Measurements from ENCODE around the gene ZIK1.

The ZIK1 gene

DNA sequence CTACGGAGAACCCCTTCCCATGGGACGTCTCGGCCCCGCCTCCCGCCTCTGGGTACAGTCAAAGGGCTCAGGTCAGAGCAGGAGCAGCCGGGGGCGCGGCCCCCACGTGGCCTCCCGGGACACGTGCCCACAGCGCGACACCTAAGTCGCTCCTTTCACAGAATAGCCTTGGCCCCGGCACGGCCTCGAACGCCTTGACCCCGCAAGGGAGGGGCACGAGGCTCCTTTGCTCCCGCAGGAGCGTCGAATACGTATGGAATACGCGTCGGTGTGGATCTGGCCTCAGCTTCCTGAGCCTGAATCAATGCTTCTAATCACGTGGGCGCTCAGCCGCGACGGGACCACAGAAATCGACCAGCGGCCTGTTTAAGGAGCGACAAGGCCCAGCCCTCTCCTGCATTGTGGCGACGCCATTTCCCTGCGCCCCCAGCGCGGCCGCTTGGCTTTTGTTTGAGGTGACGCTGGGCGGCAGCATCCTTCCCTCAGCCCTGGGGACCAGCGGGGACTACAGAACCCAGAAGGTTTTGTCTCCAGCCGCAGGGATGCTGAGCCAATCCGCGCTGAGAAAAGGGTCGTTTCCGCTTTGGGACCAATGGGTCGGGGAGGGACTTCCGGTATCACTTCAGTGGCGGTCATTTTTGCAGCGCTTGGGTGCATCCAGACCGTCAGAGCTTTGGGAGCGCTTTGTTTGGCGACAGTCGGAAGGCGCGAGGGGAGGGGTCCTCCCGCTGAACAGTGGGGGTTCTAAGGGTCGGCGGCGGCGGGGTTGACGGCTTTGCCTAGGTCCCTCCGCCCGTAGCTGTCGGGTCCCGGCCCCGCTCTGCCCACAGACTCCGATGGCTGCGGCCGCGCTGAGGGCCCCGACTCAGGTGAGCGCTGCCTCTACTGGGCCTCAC lies at the start of gene ZIK1:
Gene ZIK1 (plus strand): TSS at position 625 of the 896 bp plus-strand sequence. CDS start 212 bp downstream, at position 837.
- peak; percentile 90 to 99 (median 97) for DNase-seq
- intact Hi-C loops (cut with DNase I) = no loop called here

DNA sequence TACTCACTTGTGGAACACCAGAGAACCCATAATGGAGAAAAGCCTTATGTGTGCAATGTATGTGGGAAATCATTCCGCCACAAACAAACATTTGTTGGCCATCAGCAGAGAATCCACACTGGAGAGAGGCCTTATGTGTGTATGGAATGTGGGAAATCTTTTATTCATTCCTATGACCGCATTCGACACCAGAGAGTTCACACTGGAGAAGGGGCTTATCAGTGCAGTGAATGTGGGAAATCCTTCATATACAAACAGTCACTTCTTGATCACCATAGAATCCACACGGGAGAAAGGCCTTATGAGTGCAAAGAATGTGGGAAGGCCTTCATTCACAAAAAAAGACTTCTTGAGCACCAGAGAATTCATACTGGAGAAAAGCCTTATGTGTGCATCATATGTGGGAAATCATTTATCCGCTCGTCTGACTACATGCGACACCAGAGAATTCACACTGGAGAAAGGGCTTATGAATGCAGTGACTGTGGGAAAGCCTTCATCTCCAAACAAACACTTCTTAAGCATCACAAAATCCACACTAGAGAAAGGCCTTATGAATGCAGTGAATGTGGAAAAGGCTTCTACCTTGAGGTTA lies 45.9 kb upstream of the ZIK1 start:
- DNase-seq = no peak
- intact Hi-C loops (cut with DNase I) = no loop called here

DNA sequence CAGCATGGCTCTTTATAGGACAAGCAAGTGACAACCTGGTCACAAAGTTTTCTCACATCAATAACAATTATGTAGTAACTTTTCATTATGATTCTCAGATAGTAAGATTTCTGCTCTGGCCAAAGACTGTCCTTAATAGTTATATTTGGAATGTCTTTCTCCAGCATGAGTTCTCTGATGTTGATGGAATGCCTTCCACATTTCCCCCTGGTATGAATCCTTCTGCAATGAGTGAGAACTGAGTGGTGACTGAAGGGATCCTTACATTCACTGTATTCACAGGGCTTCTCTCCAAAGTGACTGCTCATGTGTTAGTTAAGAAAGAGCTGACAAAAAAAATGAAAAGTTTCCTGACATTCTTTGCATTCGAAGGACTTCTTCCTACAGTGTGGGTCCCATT lies 37.4 kb upstream of the ZIK1 start:
- intact Hi-C loops (cut with DNase I) = no loop called here
- DNase-seq = no peak

DNA sequence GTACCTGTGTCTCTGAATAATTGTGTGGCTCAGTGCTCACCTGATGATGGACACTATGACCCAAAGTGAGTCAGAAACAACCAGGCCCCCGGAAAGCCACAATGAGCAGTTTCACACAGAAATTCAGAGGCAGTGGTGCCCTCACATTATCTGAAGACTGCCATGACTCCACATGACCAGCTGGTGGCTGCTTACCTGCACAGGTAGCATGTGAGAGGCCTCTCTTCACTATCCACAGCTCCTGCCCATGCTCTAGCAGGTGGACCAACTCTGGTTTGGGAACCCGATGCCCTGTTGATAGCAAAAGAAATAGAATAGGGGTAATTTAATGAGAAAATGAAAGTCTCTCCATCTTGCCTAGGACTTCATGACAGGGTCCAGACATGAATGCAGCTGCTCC lies 31.5 kb upstream of the ZIK1 start:
- no peak for DNase-seq
- intact Hi-C loops (cut with DNase I) = no loop called here

DNA sequence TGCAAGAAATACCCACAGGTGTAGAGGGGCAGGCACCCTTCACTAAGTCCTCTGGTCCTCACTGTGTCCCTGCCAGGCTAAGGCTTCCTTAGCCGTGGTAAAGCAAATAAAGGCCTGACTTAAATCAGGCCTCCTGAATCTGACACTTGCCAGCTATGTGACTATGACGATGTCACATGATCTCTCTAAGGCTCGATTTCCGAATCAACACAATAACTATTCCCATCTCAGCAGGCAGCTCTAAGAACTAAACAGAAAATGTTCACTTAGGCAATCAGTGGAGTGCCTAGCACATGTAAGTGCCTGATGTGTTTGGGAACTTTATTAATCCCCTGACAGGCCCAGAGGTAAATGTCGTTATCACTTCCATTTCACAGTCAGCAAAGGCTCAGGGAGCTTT lies 26.3 kb upstream of the ZIK1 start:
- no peak for DNase-seq
- intact Hi-C loops (cut with DNase I) = no loop called here

DNA sequence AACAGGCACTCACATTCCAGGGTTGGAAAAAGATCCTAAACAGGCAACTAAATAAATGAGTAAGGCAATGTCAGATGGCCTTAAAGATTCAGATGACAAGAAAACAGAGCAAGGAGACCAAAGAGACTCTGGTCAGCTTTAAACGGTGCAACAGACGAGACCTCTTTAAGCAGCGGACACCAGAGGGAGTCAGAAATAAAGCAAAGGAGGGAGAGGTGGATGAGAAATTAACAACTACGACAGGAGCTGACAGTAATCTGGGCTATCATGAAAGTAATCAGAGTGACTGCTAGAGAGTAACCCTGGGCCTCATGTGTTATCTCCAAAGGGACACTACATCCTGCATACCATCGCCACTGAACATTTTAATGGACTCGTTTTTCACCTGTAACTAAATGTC lies 25.4 kb upstream of the ZIK1 start:
- peak in 1 of 42 donors; percentile 4 for DNase-seq
- intact Hi-C loops (cut with DNase I) = no loop called here

DNA sequence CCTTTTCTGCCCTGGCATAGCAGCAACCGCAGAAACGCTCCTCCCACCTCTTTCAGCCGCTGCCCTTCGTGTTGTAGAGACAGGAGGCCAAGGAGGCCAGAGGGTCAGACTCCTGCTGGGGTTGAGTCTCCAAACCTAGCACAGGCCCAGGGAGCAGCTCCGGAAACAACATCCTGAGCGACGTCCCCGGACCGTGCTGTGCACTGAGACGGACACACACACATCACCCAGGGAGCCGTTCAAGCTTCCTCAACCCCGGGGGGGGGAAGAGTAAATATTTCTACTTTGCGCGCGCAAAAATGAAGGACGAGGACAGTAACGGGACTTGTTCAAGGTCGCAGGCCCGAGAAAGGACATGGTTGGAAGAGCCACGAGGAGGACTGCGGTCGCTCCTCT lies 24.9 kb upstream of the ZIK1 start:
- intact Hi-C loops (cut with DNase I) = no loop called here
- peak in 8 of 42 donors; percentile 4 to 53 (median 20) for DNase-seq

DNA sequence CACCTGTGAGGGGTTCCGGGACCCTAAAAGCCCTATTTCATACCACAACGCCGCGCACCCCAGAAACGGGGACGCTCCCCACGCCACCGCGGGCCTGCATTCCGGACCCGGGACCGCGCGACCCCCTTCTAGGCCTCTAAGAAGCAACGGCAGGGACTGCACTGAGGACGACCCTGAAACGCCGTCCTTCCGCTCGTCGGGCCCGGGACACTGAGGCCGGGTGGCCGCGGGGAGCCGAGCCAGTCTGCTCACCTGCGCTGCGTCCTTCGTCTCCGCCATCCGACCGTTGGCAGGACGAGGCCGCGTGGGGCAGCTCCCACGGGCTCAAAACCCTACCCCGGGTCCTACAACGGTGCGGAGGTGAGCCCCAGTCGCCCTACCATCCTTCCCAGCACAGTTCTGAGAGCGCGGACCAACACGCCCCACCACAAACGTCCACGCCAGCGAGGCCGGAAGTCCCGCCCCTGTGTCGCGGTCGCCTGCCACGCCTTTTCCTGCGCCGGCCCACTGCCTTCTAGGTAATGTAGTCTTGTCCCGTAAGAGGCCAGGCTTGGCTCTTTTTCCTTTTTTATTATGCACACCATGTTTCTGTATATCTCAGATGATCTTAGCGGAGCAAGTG lies 24.4 kb upstream of the ZIK1 start, which contains the start of gene ZNF550:
Gene ZNF550 (minus strand): TSS at position 460 of the 622 bp plus-strand sequence. CDS start 181 bp downstream, at position 279.
- intact Hi-C loops (cut with DNase I) = no loop called here

DNA sequence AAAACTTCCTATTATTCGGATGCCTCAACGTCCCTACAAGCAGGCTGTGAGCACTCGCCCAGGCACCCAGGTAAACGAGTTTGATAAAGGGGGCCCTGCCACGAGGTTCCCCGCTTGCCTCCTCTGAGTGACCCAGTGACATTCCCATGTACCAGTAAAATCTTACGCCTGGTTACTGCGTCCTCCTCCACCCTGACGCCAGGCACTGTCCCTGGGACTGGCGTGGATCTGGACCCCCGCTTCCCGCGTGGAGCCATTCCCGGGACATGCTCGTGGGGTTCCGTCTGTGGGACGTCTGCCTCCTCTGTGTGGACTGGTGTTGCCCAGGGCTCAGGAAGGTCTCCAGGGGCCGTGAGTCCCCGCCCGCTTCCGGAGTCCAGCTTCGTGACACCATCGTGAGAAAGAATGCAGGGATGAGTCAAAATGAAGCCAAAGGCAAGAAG lies 23.9 kb upstream of the ZIK1 start:
- DNase-seq = peak in 13 of 42 donors; percentile 4 to 39 (median 8)
- intact Hi-C loops (cut with DNase I) = no loop called here

More for the DNA sequence above, 24.4 kb upstream of the ZIK1 start, which contains the start of gene ZNF550:
- peak; percentile 88 to 97 (median 93) for DNase-seq

DNA sequence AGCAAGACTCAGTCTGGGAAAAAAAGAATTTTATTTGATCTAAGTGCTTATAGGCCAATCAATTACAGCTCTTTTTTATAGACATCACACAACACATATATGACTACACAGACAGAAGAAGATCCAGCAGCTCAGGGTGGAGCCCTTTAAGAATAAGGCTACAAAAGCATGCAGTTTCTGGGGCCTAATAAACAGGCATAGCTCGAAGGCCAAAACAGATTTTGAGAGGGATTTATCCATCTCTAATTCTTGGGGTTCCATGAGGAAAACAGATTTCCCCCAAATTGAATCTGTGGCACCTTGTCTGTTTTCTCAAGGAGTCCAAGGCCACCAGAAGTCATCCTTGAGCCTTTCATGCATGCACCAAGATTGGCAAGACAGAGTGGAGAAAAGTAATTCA lies 20.4 kb upstream of the ZIK1 start:
- intact Hi-C loops (cut with DNase I) = no loop called here
- DNase-seq = no peak

DNA sequence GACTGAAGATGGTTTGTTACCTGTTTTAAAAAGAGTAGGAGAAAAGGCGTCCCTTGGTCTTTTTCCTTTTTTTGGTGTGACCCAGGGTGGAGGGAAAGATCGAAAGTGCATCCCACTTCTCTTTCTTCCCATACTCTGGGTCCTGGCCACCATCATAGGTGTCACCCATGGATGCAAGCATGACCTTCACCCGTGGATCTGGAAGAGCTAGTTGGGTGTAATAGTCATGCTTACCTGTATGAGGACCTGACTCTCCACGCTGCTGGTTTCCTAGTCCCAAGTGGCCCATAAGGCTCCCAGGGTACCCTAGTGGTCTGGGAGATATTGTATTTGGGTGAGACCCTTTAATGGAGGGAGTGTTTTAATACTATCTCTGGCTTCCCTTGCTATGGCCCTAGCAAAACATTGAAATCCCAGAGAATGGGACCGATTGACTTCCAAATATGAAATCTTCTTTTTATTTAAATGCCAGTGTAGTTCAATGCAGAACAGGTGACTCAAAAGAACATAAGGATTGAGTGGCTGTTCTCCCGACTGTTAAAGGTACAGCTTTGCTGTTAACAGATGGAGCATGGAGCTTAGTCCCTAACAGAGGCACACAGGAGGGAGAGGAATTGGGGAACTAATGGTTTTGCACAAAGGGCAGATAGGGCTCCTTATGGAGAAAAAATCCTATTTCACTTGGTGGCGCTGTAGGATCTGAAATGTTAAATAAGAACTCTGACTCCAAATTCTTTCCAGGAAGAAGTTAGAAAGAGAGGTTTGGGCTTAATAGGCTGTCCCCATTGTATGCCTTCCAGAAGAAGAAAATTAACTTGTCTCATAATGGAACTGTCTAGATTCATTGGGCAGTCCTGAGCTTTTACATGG lies 17.3 kb upstream of the ZIK1 start:
- intact Hi-C loops (cut with DNase I) = no loop called here

DNA sequence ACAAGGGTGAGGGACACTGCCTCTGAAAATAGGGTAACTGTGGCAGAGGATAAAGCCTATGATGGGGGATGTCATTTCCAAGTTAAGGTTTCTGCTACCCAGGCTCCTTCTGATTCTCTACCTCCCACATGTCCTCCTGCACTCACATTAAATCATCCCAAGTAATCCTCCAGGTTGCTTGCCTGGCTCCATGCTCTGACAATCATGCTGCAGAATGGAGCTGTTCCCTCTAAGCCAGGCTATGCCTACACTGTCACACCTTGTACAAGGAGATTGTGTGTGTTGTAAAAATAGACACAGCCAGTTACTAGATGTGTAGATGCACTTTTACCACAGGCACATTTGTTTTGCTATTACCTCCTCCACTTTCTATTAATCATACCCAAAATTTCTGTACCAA lies 13.2 kb upstream of the ZIK1 start:
- intact Hi-C loops (cut with DNase I) = loop anchor here (10.0 kb wide), 1 partner anchor 64 kb away; the partner anchor contains the start of gene ZNF211
- DNase-seq = peak in 37 of 42 donors; percentile 6 to 91 (median 50)

More for the DNA sequence above, 17.3 kb upstream of the ZIK1 start:
- DNase-seq = no peak

DNA sequence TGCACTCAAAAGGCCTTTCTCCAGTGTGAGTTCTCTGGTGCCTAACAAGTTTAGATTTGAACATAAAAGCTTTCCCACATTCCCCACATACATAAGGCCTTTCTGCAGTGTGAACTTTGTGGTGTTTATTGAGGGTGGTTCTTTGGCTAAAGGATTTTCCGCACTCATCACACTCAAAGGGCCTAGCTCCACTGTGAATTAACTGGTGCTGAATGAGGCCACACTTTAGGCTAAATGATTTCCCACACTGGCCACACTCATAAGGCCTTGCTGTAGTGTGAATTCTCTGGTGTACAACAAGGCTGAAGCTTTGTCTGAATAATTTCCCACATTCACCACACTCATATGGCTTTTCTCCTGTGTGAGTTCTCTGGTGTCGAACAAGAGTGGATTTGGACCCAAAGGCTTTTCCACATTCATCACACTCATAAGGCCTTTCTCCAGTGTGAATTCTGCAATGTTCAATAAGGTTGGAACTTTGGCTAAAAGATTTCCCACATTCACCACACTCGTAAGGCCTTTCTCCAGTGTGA lies 11.5 kb upstream of the ZIK1 start:
- no peak for DNase-seq
- intact Hi-C loops (cut with DNase I) = loop anchor here (10.0 kb wide), 1 partner anchor 62 kb away; the partner anchor contains the start of gene ZNF211

DNA sequence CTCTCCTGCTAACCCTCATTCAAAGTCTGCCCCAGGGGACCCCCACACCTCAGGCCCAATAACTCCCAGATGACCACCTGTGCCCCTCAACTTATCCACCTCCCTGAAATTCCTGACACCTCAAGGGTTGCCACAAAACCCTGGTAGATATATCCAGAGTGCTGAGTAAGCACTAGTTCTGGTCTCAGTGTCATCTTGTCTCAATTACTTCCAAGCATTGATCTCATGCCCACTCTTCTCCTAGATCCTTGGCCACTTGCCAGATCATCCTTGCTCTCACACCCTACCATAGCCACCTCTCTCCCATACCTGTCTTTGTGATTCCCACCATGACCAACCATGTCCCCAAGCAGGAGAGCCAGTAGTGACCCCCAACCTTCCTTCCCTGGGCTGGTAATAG lies 7.3 kb upstream of the ZIK1 start:
- intact Hi-C loops (cut with DNase I) = loop anchor here (10.0 kb wide), 1 partner anchor 58 kb away; the partner anchor contains the start of gene ZNF211
- DNase-seq = no peak

DNA sequence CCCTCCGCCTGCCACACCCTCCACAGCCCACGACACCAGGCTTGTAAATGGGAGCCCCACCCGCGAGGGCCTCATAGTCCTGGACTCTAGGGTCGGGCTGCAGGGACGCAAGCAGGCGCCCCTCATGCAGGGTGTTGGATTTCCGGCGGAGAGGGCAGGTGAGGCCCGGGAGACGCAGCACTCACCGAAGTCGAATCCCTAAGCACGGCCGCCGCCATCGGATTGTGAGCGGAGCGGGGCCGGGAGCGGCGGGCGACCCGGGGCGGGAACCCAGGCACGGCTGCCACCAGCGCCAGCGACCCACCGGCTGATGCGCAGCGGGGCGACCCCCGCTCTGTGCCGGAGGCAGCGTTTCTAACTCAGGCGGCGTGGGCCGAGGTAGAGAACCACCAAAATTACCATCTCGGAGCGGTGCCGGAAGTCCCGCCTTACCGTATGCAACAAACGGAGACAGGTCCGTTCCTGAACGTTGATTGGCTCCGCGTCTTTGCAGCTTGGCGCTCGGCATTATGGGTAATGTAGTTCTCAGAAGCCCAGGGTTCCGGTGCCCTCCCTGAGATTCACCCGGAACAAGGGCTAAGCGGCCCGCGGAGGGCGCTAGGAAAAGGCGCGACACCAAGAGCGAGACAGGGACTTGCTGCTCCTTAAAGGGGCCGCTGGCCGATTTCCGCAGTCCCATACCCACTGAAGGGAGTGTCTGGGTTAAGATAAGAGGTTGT lies 5.3 kb upstream of the ZIK1 start, which contains the start of gene ZNF416:
Gene ZNF416 (minus strand): TSS at position 425 of the 719 bp plus-strand sequence. CDS start 207 bp downstream, at position 218.
- peak; percentile 96 to 100 (median 98) for DNase-seq
- intact Hi-C loops (cut with DNase I) = loop anchor here (10.0 kb wide), 1 partner anchor 56 kb away; the partner anchor contains the start of gene ZNF211

DNA sequence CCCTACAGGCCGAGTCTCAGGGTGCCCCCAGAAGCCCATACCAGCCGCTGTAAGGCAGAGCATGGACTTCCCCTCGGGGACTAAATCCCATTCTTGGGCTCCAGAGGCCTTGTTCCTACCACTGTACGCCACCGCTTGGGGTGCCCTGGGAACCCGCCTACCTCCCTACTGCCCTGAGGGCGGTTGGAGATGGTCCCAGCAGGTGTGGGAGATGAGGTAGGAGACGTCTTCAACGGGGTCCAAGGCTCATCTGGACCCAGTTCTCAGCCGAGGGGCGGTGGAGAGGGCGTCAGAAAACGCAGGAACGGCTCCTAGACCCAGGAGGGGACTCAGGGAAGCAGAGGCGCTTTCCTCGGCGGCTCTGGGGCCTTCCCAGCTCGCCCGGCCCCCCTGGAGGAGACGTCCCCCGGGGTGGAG lies 833 bp upstream of the ZIK1 start:
- intact Hi-C loops (cut with DNase I) = no loop called here
- peak in 1 of 42 donors; percentile 12 for DNase-seq

DNA sequence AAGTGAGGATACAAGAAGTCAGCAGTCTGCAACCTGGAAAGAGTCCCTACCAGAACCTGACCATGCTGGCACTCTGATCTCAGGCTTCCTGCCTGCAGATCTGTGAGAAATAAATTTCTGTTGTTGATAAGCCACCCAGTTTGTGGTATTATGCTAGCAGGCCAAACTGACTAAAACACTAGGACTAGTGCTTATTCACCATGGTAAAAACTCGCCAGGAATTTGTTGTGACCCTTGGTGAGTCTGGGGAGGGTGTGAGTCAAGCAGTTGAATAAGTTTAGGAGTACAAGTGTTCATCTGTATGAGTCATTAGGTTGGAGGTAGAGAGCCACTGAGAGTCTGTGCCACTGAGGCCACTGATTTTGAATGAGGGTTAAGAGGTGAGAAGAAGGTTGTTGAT lies 3.6 kb downstream of the ZIK1 start:
- no peak for DNase-seq
- intact Hi-C loops (cut with DNase I) = no loop called here

All from head of caudate nucleus (tissue), 42 donors.